NOMO-1 (cell line): ENCODE data around the gene AP4E1.
"Not testable (repeated sequence)": the region's sequence is repeated elsewhere in the genome, so short reads cannot be mapped to it uniquely, and the experiment has no call there.

Experiments
- DNase-seq, 2 experiments: peaks; one replicate each; lab custom pipeline; 2025; ENCODE audit not compliant: unreplicated experiment in 2 of 2; lab: John Stamatoyannopoulos, UW

AP4E1 gene

DNA sequence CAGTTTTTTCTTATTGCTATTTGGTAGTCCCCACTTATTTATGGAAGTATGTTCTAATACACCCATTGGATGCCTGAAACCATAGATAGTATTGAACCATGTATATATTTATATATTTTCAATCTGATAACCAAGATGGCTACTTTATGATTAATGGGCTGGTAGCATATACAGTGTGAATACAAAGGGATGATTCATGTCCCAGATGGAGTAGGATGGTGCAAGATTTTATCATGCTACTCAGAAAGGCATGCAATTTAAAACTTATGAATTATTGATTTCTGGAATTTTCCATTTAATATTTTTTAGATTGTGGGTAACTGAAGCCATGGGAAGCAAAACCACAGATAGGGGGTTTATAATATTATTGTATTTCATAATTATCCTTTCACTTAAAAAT is 35.2 kb downstream of the AP4E1 start:
- no peak for DNase-seq

DNA sequence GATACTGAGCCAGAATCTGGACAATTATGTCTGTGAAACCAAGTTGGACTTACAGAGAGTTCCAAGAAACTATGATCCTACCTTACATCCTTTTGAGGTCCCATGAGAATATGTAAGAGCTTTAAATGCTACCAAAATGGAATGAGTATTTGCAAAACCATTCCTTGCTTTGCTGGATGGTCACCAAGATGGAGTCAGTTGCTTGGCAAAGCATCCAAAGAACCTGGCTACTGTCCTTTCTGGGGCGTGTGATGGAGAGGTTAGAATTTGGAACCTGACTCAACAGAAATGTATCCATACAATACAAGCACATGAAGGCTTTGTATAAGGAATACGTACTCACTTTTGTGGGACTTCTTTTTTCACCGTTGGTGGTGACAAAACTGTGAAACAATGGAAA is 36.2 kb downstream of the AP4E1 start:
- no peak for DNase-seq

GRCh38 chr15:50945725-50946124 is 37.2 kb downstream of the AP4E1 start:
- DNase-seq, result peak in 1 of 2 experiments; percentile 2

GRCh38 chr15:50950745-50951144 is 42.3 kb downstream of the AP4E1 start:
- not testable (repeated sequence) for DNase-seq

DNA sequence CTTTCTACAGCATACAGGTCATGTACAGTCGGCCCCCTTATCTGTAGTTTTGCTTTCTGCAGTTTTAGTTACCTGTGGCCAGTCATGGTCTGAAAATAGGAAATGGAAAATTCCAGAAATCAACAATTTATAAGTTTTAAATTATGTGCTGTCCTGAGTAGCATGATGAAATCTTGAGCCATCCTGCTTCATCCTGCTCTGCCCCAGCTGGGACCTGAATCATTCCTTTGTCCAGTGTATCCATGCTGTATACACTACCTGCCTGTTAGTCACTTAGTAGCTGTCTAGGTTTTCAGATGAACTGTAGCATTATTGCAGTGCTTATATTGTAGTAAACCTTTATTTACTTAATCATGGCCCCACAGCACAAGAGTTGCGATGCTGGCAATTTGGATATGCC is 44.8 kb downstream of the AP4E1 start:
- no peak for DNase-seq

DNA sequence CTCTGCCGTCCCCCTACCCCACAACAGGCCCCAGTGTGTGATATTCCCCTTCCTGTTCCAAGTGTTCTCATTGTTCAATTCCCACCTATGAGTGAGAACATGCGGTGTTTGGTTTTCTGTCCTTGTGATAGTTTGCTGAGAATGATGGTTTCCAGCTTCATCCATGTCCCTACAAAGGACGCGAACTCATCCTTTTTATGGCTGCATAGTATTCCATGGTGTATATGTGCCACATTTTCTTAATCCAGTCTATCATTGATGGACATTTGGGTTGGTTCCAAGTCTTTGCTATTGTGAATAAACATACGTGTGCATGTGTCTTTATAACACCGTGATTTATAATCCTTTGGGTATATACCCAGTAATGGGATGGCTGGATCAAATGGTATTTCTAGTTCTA is 46.4 kb downstream of the AP4E1 start:
- DNase-seq, result not testable (repeated sequence)

- DNase-seq, result no peak
Observed at GRCh38 chr15:50959717-50960116, 51.2 kb downstream of the AP4E1 start.

- DNase-seq, result no peak
Observed at GRCh38 chr15:50964075-50964474, 55.6 kb downstream of the AP4E1 start.

DNA sequence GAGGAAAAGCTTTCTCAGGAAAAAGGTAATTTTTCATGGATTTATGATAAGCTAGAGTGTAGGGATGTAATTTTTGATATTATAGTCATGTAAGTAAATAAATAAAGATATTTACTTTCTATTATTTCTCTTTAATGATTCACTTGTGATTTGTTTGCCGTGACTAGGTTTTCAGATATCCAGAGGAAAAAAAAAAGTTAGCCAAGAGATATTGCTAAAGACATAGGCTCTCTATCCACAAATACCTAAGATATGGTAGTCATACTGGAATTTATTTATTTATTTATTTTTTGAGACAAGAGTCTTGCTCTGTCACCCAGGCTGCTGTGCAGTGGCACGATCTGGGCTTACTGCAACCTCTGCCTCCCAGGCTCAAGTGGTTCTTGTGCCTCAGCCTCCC is 59.9 kb downstream of the AP4E1 start:
- no peak for DNase-seq

- DNase-seq, result no peak
Observed at GRCh38 chr15:50970524-50970923, 62.0 kb downstream of the AP4E1 start.

- DNase-seq, result no peak
Observed at GRCh38 chr15:50971115-50971514, 62.6 kb downstream of the AP4E1 start.

- no peak for DNase-seq
Observed at GRCh38 chr15:50971542-50971941, 63.1 kb downstream of the AP4E1 start.

GRCh38 chr15:50973605-50974004 is 65.1 kb downstream of the AP4E1 start:
- DNase-seq, result no peak

- DNase-seq, result no peak
Observed at GRCh38 chr15:50977162-50977561, 68.7 kb downstream of the AP4E1 start.

GRCh38 chr15:50978580-50978979 is 70.1 kb downstream of the AP4E1 start:
- no peak for DNase-seq

DNA sequence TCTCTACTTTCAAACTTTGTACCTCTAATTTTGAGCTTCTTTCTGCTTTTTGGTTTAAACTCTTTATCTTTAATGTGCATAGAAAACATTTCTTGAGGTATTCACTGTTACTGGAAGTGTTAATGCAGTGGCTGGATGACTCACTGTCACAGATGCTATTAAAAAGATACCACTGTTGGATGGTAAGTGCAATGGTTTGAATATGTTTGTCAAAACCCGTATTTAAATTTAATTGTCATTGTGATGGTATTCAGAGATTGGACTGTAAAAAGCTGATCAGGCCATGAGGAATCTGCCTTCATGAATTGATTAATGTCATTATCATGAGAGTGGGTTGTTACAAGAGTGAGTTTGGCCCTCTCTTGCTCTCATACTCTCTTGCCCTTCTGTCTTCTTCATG is 70.6 kb downstream of the AP4E1 start:
- no peak for DNase-seq

DNA sequence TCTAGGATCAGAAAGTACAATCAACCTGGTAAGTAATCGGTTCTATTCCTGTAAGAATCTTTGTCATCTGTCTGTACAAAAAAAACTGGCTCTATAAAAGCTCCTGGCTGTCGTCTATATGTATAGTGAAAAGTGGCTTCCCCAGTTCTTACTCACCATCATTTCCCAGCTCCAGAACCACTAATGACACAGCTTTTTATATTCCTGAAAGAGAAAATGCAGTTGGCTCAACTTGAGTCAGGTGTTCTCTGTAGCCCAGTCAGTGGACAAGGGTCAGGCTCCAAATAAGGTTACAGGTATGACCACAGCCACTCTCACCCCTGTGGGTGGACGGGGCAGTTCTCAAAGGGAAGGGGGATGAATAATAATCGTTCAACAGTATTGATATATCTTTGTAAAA is 85.1 kb downstream of the AP4E1 start:
- no peak for DNase-seq

DNA sequence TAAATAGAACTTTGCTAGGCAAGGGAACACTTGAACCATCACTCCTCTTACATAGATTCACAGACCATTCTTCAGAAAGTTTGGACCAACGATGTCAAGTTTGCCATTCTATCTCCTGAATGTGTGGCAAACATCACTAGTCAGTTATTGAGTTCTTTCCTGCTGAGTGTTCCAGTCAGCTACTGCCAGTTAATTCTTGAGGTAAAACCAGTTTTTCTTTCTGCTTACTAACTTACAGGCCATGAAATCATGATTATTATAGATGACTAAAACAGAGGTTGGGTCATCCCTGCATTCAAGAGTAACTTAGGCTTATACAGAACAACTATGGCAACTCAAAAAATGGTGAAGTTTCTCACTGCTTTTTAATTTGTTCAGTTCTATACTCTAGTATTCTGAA is 88.2 kb downstream of the AP4E1 start:
- no peak for DNase-seq

DNA sequence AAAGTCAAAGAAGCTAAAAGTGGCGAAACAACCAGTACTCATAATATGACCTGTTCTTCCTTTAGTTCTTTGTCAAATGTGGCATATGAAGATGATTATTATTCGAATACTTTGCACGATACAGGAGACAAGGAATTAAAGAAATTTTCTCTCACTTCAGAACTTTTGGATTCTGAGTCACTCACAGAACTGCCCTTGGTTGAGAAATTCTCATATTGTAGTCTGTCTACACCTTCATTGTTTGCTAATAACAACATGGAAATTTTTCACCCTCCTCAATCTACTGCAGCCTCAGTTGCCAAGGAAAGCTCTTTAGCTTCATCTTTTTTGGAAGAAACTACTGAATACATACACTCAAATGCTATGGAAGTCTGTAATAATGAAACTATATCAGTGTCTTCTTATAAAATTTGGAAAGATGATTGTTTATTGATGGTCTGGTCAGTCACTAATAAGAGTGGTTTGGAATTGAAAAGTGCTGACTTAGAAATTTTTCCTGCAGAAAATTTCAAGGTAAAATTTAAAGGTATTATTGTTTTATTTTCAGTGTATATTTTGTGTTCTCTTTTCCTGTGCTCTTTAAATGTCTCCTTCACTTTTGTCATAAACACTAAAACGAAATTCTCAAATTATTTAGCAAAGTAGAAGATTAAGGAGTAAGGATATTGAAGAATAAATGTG is 89.0 kb downstream of the AP4E1 start:
- DNase-seq, result no peak

GRCh38 chr15:51004103-51004551 is 95.6 kb downstream of the AP4E1 start:
- DNase-seq, result peak; percentile 30 to 70

DNA sequence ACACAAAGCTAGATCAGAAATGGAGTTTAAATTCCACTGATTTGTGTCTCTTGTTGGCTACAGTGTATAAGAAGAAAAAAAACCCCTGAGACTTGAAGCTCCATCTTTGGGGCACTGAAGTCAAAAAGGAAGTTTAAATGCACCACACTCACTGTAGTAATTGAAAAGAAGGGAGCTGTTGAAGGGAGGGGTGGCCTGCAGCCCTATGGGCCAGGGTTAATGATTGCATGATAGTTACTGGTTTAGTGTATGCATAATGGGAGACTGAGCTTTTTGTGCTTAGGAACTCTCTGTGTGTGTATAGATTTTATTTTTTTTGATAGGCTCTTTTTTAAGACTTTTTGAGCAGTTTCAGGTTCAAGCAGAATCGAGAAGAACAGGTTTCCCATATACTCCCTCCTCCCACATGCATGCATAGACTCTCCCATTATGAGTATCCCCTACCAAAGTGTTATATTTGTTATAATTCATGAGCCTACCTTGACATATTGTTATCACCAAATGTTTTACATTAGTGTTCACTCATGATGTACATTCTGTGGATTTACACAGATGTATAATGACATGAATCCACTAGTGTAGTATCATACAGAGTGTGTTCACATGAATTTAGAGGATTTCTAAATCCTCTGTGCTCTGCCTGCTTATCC is 98.0 kb downstream of the AP4E1 start:
- DNase-seq, result no peak

GRCh38 chr15:51007131-51007666 is 98.7 kb downstream of the AP4E1 start:
- no peak for DNase-seq
